22Rv1 (cell line): ENCODE data around the gene IL1RAPL2.

ENCODE experiments used
- ZFX ChIP-seq: fragments of 450-650 bp; IDR thresholded peaks from 2 replicates; pipeline ENCODE4 v1.6.1; 2017; ENCODE audit warnings: antibody characterized with exemption, borderline replicate concordance
- TF ChIP-seq, protein P1 (sequence below): fragments of 450-650 bp; IDR thresholded peaks from 2 replicates; pipeline ENCODE4 v1.5.1; 2017; ENCODE audit warnings: mild to moderate bottlenecking

DNA sequence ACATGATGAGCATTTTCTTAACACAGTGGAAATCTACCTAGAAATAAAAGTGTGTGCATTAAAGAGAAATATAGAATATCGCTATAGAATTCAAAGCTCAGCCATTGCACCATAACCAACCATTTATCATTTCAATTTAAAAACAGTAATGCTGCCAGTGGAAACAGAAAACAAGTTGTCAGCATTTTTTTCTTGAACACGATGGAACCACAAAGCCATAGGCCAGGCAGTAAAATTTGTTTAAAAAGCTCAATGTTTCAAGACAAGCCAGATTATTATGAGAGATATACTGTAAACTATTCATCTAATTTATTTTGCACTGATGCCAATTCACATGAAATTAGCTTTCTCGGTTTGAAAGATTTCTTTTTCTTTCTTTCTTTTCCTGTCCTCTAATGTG, 1209.7 kb downstream of the IL1RAPL2 start:
- TF ChIP-seq, protein P1, sequence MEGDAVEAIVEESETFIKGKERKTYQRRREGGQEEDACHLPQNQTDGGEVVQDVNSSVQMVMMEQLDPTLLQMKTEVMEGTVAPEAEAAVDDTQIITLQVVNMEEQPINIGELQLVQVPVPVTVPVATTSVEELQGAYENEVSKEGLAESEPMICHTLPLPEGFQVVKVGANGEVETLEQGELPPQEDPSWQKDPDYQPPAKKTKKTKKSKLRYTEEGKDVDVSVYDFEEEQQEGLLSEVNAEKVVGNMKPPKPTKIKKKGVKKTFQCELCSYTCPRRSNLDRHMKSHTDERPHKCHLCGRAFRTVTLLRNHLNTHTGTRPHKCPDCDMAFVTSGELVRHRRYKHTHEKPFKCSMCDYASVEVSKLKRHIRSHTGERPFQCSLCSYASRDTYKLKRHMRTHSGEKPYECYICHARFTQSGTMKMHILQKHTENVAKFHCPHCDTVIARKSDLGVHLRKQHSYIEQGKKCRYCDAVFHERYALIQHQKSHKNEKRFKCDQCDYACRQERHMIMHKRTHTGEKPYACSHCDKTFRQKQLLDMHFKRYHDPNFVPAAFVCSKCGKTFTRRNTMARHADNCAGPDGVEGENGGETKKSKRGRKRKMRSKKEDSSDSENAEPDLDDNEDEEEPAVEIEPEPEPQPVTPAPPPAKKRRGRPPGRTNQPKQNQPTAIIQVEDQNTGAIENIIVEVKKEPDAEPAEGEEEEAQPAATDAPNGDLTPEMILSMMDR: no peak
- TF ChIP-seq ZFX: no peak
